ENCODE results near the gene GALNT2. TPM values are rescaled to one million over a fixed set of nuclear protein-coding genes. Genes with fewer than 3 reads are reported as not detected.
A peak's percentile ranks its signal among the peaks of the same experiment; 100 is the strongest.

The GALNT2 gene
- total RNA-seq, 1 experiment from 2014 or later, result 62.2 TPM

DNA sequence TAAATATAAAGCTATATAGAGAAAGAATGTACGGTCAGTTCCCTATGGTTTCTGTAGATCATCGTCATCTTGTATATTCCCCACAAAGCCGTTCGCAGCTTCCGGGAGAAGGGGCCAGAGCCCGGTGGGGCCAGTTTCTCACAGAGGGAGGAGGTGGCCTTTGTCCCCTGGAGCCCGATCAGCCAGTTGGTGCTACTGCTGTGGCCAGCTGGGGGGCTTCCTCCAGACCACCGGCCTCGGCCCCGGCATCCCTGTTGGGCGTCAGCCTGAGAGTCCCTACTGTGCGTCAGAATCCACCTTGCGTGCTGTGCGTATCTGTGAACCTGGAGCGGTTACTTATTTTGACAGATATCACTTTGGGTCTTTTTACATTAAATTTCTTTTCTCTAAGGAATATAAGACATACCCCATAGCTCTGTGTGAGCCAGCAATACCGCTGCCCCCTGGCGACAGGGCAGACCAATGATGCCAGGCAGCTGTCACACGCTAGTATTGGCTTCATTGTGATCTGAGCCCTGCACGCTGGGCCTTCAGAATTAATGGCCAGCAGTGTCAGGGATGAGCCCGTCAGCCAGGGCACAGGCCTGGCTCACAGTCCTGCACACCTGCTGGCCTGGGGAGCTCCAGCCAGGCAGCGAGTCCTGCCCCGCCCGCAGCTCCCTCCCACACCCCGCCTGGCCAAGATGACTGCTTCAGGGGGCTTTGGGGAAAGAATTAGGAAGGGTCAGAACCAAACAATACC, 213.2 kb downstream of the GALNT2 start:
- no peaks in the 10 kb centered on the region for H3K9me3 ChIP-seq
- no peaks in the 10 kb centered on the region for H3K4me1 ChIP-seq
- H3K27ac Mint-ChIP-seq (ENCODE audit: unreplicated experiment), result no peak overlapping the region
- no peaks in the 10 kb centered on the region for H3K27me3 Mint-ChIP-seq (ENCODE audit: insufficient read depth, unreplicated experiment)
- no peaks in the 10 kb centered on the region for H3K27me3 ChIP-seq (replicated peaks; ENCODE audit: control insufficient read depth, insufficient read depth, low read length)
- intact Hi-C loops (cut with micrococcal nuclease; ENCODE audit: unreplicated experiment), result no loop called here
- no peak overlapping the region for H3K4me3 Mint-ChIP-seq (ENCODE audit: unreplicated experiment)
- TF ChIP-seq, protein P1, sequence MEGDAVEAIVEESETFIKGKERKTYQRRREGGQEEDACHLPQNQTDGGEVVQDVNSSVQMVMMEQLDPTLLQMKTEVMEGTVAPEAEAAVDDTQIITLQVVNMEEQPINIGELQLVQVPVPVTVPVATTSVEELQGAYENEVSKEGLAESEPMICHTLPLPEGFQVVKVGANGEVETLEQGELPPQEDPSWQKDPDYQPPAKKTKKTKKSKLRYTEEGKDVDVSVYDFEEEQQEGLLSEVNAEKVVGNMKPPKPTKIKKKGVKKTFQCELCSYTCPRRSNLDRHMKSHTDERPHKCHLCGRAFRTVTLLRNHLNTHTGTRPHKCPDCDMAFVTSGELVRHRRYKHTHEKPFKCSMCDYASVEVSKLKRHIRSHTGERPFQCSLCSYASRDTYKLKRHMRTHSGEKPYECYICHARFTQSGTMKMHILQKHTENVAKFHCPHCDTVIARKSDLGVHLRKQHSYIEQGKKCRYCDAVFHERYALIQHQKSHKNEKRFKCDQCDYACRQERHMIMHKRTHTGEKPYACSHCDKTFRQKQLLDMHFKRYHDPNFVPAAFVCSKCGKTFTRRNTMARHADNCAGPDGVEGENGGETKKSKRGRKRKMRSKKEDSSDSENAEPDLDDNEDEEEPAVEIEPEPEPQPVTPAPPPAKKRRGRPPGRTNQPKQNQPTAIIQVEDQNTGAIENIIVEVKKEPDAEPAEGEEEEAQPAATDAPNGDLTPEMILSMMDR (IDR thresholded peaks at IDR 0.05; ENCODE audit: insufficient read depth in 1 of 2, low read depth in 1 of 2, low read length in 1 of 2, severe bottlenecking in 1 of 2, unreplicated experiment in 1 of 2), result no peak
- ChIA-PET CTCF (no interaction called here), POLR2A (no interaction called here)
- H3K36me3 ChIP-seq (ENCODE audit: control insufficient read depth, insufficient read depth, low read length), result peaks cover 1% of the 10 kb centered on the region
- peaks cover 12% of the 10 kb centered on the region for H3K36me3 Mint-ChIP-seq (ENCODE audit: insufficient read depth, unreplicated experiment)
- no peaks in the 10 kb centered on the region for H3K9me3 Mint-ChIP-seq (ENCODE audit: unreplicated experiment)
- BruUV-seq (replicated peaks), result no TSS peak
- no peaks in the 10 kb centered on the region for H3K4me1 Mint-ChIP-seq (ENCODE audit: low read depth, unreplicated experiment)
- no peak overlapping the region for H3K4me3 ChIP-seq (ENCODE audit: low read depth, low read length)
- no peak for DNase-seq

- no peak overlapping the region for H3K4me3 ChIP-seq (ENCODE audit: low read depth, low read length)
- H3K4me1 ChIP-seq, result no peaks in the 10 kb centered on the region
- Mint-ChIP-seq H3K4me1 (ENCODE audit: low read depth, unreplicated experiment) (no peaks in the 10 kb centered on the region), H3K9me3 (ENCODE audit: unreplicated experiment) (no peaks in the 10 kb centered on the region), H3K27ac (ENCODE audit: unreplicated experiment) (no peak overlapping the region), H3K36me3 (ENCODE audit: insufficient read depth, unreplicated experiment) (peaks cover 12% of the 10 kb centered on the region), H3K4me3 (ENCODE audit: unreplicated experiment) (no peak overlapping the region), H3K27me3 (ENCODE audit: insufficient read depth, unreplicated experiment) (no peaks in the 10 kb centered on the region)
- peak in 1 of 2 experiments; percentile 11 for DNase-seq
- ChIA-PET CTCF (no interaction called here), POLR2A (no interaction called here)
- H3K9me3 ChIP-seq, result no peaks in the 10 kb centered on the region
- no TSS peak for BruUV-seq (replicated peaks)
- H3K36me3 ChIP-seq (ENCODE audit: control insufficient read depth, insufficient read depth, low read length), result peaks cover 1% of the 10 kb centered on the region
- no peaks in the 10 kb centered on the region for H3K27me3 ChIP-seq (replicated peaks; ENCODE audit: control insufficient read depth, insufficient read depth, low read length)
- intact Hi-C loops (cut with micrococcal nuclease; ENCODE audit: unreplicated experiment), result no loop called here
- TF ChIP-seq, protein P1 (IDR thresholded peaks at IDR 0.05; ENCODE audit: insufficient read depth in 1 of 2, low read depth in 1 of 2, low read length in 1 of 2, severe bottlenecking in 1 of 2, unreplicated experiment in 1 of 2), result no peak
Measured at GRCh38 chr1:230280906-230281413, 213.9 kb downstream of the GALNT2 start.

GRCh38 chr1:230281556-230281955, 214.5 kb downstream of the GALNT2 start:
- H3K4me3 Mint-ChIP-seq (ENCODE audit: unreplicated experiment), result no peak overlapping the region
- no peaks in the 10 kb centered on the region for H3K27me3 Mint-ChIP-seq (ENCODE audit: insufficient read depth, unreplicated experiment)
- DNase-seq, result no peak
- no TSS peak for BruUV-seq (replicated peaks)
- TF ChIP-seq, protein P1 (IDR thresholded peaks at IDR 0.05; ENCODE audit: insufficient read depth in 1 of 2, low read depth in 1 of 2, low read length in 1 of 2, severe bottlenecking in 1 of 2, unreplicated experiment in 1 of 2), result no peak
- Histone ChIP-seq H3K36me3 (ENCODE audit: control insufficient read depth, insufficient read depth, low read length) (peaks cover 1% of the 10 kb centered on the region; the same call in 1 of the 2 replicates), H3K4me3 (ENCODE audit: low read depth, low read length) (no peak overlapping the region), H3K9me3 (no peaks in the 10 kb centered on the region), H3K27me3 (replicated peaks; ENCODE audit: control insufficient read depth, insufficient read depth, low read length) (no peaks in the 10 kb centered on the region), H3K4me1 (no peaks in the 10 kb centered on the region)
- intact Hi-C loops (cut with micrococcal nuclease; ENCODE audit: unreplicated experiment), result no loop called here
- no peaks in the 10 kb centered on the region for H3K9me3 Mint-ChIP-seq (ENCODE audit: unreplicated experiment)
- no peaks in the 10 kb centered on the region for H3K4me1 Mint-ChIP-seq (ENCODE audit: low read depth, unreplicated experiment)
- H3K36me3 Mint-ChIP-seq (ENCODE audit: insufficient read depth, unreplicated experiment), result peaks cover 8% of the 10 kb centered on the region
- CTCF ChIA-PET, result no interaction called here
- POLR2A ChIA-PET, result no interaction called here
- no peak overlapping the region for H3K27ac Mint-ChIP-seq (ENCODE audit: unreplicated experiment)
